IMR-90 (cell line): ENCODE measurements around the gene TET1. TPM values are rescaled to one million over a fixed set of nuclear protein-coding genes. Genes with fewer than 3 reads are reported as not detected.

Source experiments
- ATAC-seq: fragments of 200-7000 bp; cut with Tn5 transposase; 2 replicates; pipeline ENCODE4 v1.9.1; 2020; ENCODE audit warnings: low read depth, mild to moderate bottlenecking, moderate library complexity
- BruUV-seq: library from RNA; stranded (reverse); fragments of 400-500 nt; replicated peaks from 2 replicates; lab custom pipeline; 2021; lab: Mats Ljungman, UMichigan
- CTCF ChIA-PET: fragments of 300-600 bp; formaldehyde crosslinking; extraction: SDS; loops from one replicate; lab custom pipeline; 2021; ENCODE audit warnings: antibody characterized with exemption; lab: Yijun Ruan, JAX
- POLR2A ChIA-PET: fragments of 300-600 bp; sonication (Branson Sonifier 250); formaldehyde crosslinking; loops from one replicate; lab custom pipeline; 2022; ENCODE audit warnings: antibody characterized with exemption; ENCODE audit not compliant: unreplicated experiment; lab: Charles Lee
- DNase-seq: peaks from one replicate; pipeline ENCODE4 v3.0.0; 2013
- H2AFZ ChIP-seq: replicated peaks from 2 replicates; pipeline ENCODE3; 2013; ENCODE audit warnings: low read length, mild to moderate bottlenecking; ENCODE audit not compliant: poor library complexity
- H2AK5ac ChIP-seq: 2 replicates; pipeline ENCODE4 v1.6.1; 2013; ENCODE audit warnings: low read depth, low read length, inconsistent platforms
- H2AK9ac ChIP-seq: replicated peaks from 2 replicates; pipeline ENCODE3; 2013; ENCODE audit warnings: mild to moderate bottlenecking, low read depth, low read length, moderate library complexity; ENCODE audit not compliant: poor library complexity
- H2BK120ac ChIP-seq: 2 replicates; pipeline ENCODE4 v1.6.1; 2013; ENCODE audit warnings: low read depth, low read length, inconsistent platforms
- H2BK15ac ChIP-seq: 3 replicates; pipeline ENCODE4 v1.6.1; 2013; ENCODE audit warnings: low read depth, low read length, inconsistent platforms
- H2BK20ac ChIP-seq: 2 replicates; pipeline ENCODE4 v1.6.1; 2013; ENCODE audit warnings: low read depth, mild to moderate bottlenecking, inconsistent platforms, low read length, moderate library complexity
- H2BK5ac ChIP-seq: 2 replicates; pipeline ENCODE4 v1.6.1; 2013; ENCODE audit warnings: mild to moderate bottlenecking, low read depth, low read length, inconsistent platforms; ENCODE audit not compliant: poor library complexity, severe bottlenecking
- H3K14ac ChIP-seq: replicated peaks from 2 replicates; pipeline ENCODE4 v1.6.1; 2013; ENCODE audit warnings: low read depth, low read length, inconsistent platforms
- H3K18ac ChIP-seq: 2 replicates; pipeline ENCODE4 v1.6.1; 2013; ENCODE audit warnings: low read depth, low read length, control low read depth
- H3K23ac ChIP-seq: 2 replicates; pipeline ENCODE4 v1.6.1; 2013; ENCODE audit warnings: low read depth, low read length, inconsistent platforms
- H3K27ac ChIP-seq: 2 replicates; pipeline ENCODE4 v1.5.1; 2013; ENCODE audit warnings: mild to moderate bottlenecking, control low read depth, low read length; ENCODE audit not compliant: insufficient read depth
- H3K27me3 ChIP-seq: 2 replicates; pipeline ENCODE4 v1.6.1; 2013; ENCODE audit warnings: low read length; ENCODE audit not compliant: control insufficient read depth, insufficient read depth
- H3K36me3 ChIP-seq: 2 replicates; pipeline ENCODE4 v1.6.1; 2013; ENCODE audit warnings: low read length, mixed read lengths; ENCODE audit not compliant: control insufficient read depth, insufficient read depth
- H3K4ac ChIP-seq: 2 replicates; pipeline ENCODE4 v1.6.1; 2013; ENCODE audit warnings: low read depth, low read length, inconsistent platforms
- H3K4me1 ChIP-seq: 2 replicates; pipeline ENCODE4 v1.6.1; 2013; ENCODE audit warnings: low read length, mixed read lengths; ENCODE audit not compliant: control insufficient read depth, insufficient read depth
- H3K4me2 ChIP-seq: 2 replicates; pipeline ENCODE4 v1.6.1; 2013; ENCODE audit warnings: low read depth, mild to moderate bottlenecking, control low read depth, low read length, moderate library complexity
- H3K4me3 ChIP-seq: 2 replicates; pipeline ENCODE4 v1.5.1; 2013; ENCODE audit warnings: low read depth, mild to moderate bottlenecking, control low read depth, low read length, moderate library complexity; ENCODE audit not compliant: insufficient read depth
- H3K56ac ChIP-seq: 2 replicates; pipeline ENCODE4 v1.6.1; 2013; ENCODE audit warnings: low read length, inconsistent platforms; ENCODE audit not compliant: insufficient read depth; ENCODE audit errors: extremely low read depth
- H3K79me1 ChIP-seq, 2 experiments: 2 replicates each; pipeline ENCODE4 v1.6.1; 2013; ENCODE audit warnings: low read length in 2 of 2, inconsistent platforms in 1 of 2, low read depth in 1 of 2
- H3K9ac ChIP-seq: 2 replicates; pipeline ENCODE4 v1.6.1; 2013; ENCODE audit warnings: low read depth, low read length, control low read depth
- H3K9me1 ChIP-seq: 2 replicates; pipeline ENCODE4 v1.6.1; 2013; ENCODE audit warnings: low read length, inconsistent platforms; ENCODE audit not compliant: insufficient read depth
- H3K9me3 ChIP-seq: 2 replicates; pipeline ENCODE4 v1.6.1; 2013; ENCODE audit warnings: low read length; ENCODE audit not compliant: control insufficient read depth, insufficient read depth
- H4K20me1 ChIP-seq: 2 replicates; pipeline ENCODE4 v1.6.1; 2013; ENCODE audit warnings: low read length, inconsistent platforms; ENCODE audit not compliant: insufficient read depth
- H4K5ac ChIP-seq: 2 replicates; pipeline ENCODE4 v1.6.1; 2013; ENCODE audit warnings: mild to moderate bottlenecking, low read depth, low read length, control low read depth
- H4K8ac ChIP-seq, 2 experiments: 2 replicates each; pipeline ENCODE4 v1.6.1; 2013; ENCODE audit warnings: low read depth in 2 of 2, low read length in 2 of 2, control low read depth in 1 of 2, inconsistent platforms in 1 of 2
- H4K91ac ChIP-seq: 2 replicates; pipeline ENCODE4 v1.6.1; 2013; ENCODE audit warnings: low read depth, low read length, inconsistent platforms; ENCODE audit not compliant: insufficient read depth
- BHLHE40 ChIP-seq: fragments of 150-350 bp; IDR thresholded peaks from 2 replicates; pipeline ENCODE4 v1.6.1; 2016; ENCODE audit warnings: mild to moderate bottlenecking, low read depth, low read length
- POLR2A ChIP-seq: IDR thresholded peaks from 2 replicates; pipeline ENCODE4 v1.6.1; 2012; ENCODE audit warnings: mild to moderate bottlenecking, low read depth, low read length
- RCOR1 ChIP-seq: IDR thresholded peaks from 2 replicates; pipeline ENCODE4 v1.6.1; 2012; ENCODE audit warnings: mild to moderate bottlenecking, low read length, improper control_type of control experiment; ENCODE audit not compliant: insufficient replicate concordance
- WGBS, 2 experiments: methylation state at CpG; one replicate each; pipeline versions ENCODE4 v1.1.5 to v1.1.7; 2013; ENCODE audit warnings: missing lambda C conversion rate in 2 of 2; ENCODE audit not compliant: insufficient read length in 1 of 2; ENCODE audit errors: extremely low coverage in 2 of 2; 5-methylcytosine and 5-hydroxymethylcytosine counted together
- dilution Hi-C: fragments of 300-500 bp; cut with HindIII; formaldehyde crosslinking; loops from one replicate; pipeline ENCODE4 v1.14.3; 2018; ENCODE audit warnings: low sequenced_read_pairs; ENCODE audit not compliant: unreplicated experiment
- in situ Hi-C: fragments of 300-500 bp; cut with MboI; formaldehyde crosslinking; loops from 3 replicates; pipeline ENCODE4 v1.14.3; 2019; ENCODE audit warnings: low sequenced_read_pairs, inconsistent platforms, mixed read lengths
- intact Hi-C: fragments of 100-400 bp; cut with micrococcal nuclease; formaldehyde crosslinking; loops from 2 replicates; pipeline ENCODE4 v1.10.0; 2022
- polyA plus RNA-seq, 3 experiments: library from polyadenylated mRNA; depleted of rRNA; stranded (reverse); fragments of >200 nt; gene quantifications; 2 replicates each; pipeline ENCODE4 v1.2.3, GENCODE V29; 2012; ENCODE audit warnings: low replicate concordance in 1 of 3
- total RNA-seq: library from RNA; depleted of rRNA; stranded (reverse); fragments of >200 nt; gene quantifications from 2 replicates; pipeline ENCODE4 v1.2.3, GENCODE V29; 2012
- TF ChIP-seq, protein P1 (sequence below): fragments of 150-350 bp; IDR thresholded peaks from 2 replicates; pipeline ENCODE4 v1.6.1; 2016; ENCODE audit warnings: low read depth, mild to moderate bottlenecking, low read length, moderate library complexity, borderline replicate concordance

TET1 gene
- total and polyA plus RNA-seq, 2 of the 4 experiments (the other 2 are of a cell fraction): 1.0 to 4.3 TPM

DNA sequence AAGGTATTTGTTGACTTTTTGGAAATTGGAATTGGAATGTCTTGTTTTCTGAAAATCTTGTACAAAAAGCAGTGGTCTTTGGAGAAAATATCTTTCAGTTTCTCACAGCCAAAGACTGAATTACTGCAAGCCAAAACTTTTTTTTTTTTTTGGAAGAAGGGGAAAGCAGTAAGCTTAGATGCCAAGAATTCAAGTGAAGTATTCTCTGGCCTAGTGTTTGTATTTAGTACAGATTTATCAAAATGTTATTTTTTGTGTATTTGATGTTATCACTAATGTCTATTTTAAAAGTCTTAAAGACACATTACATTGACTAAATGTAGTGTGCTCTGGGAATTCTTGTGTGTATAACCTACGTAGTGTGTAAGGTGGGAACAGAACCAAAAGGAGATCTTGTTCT, 6.2 kb downstream of the TET1 start:
- no TSS peak for BruUV-seq
- no peaks in the 10 kb centered on the region for H4K20me1 ChIP-seq
- no peak for TF ChIP-seq POLR2A
- no peak for TF ChIP-seq BHLHE40
- TF ChIP-seq RCOR1: no peak
- TF ChIP-seq, protein P1, sequence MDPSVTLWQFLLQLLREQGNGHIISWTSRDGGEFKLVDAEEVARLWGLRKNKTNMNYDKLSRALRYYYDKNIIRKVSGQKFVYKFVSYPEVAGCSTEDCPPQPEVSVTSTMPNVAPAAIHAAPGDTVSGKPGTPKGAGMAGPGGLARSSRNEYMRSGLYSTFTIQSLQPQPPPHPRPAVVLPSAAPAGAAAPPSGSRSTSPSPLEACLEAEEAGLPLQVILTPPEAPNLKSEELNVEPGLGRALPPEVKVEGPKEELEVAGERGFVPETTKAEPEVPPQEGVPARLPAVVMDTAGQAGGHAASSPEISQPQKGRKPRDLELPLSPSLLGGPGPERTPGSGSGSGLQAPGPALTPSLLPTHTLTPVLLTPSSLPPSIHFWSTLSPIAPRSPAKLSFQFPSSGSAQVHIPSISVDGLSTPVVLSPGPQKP: no peak
- H3K9me1 ChIP-seq: no peaks in the 10 kb centered on the region; the same call in 1 of the 2 replicates
- no peak overlapping the region for H2AFZ ChIP-seq
- ChIA-PET POLR2A (no interaction called here), CTCF (no interaction called here)
- peaks cover 2% of the 10 kb centered on the region for H3K4me1 ChIP-seq
- DNase-seq: no peak
- no peak overlapping the region for H4K5ac ChIP-seq
- no peak overlapping the region for H2BK5ac ChIP-seq
- H3K14ac ChIP-seq: no peak overlapping the region
- peaks cover 14 to 54% of the 10 kb centered on the region in 2 experiments; a peak in 3 of 4 replicates for H3K79me1 ChIP-seq
- in situ Hi-C loops: no loop called here
- H2BK15ac ChIP-seq: no peak overlapping the region
- no CpG with 5 or more reads among the region's 1 CpG for WGBS, 2 experiments
- dilution Hi-C loops: no loop called here
- H2AK5ac ChIP-seq: no peak overlapping the region
- no peaks in the 10 kb centered on the region for H3K36me3 ChIP-seq
- no peak overlapping the region for H2AK9ac ChIP-seq
- H4K8ac ChIP-seq: no peak overlapping the region
- no peaks in the 10 kb centered on the region for H3K27me3 ChIP-seq
- no peaks in the 10 kb centered on the region for H3K9me3 ChIP-seq
- ATAC-seq: no peak
- H3K4me3 ChIP-seq: no peak overlapping the region
- H3K4me2 ChIP-seq: no peak overlapping the region
- H3K4ac ChIP-seq: no peak overlapping the region
- no peak overlapping the region for H3K27ac ChIP-seq
- no peak overlapping the region for H3K56ac ChIP-seq
- no peak overlapping the region for H3K9ac ChIP-seq
- no peak overlapping the region for H4K91ac ChIP-seq
- no peak overlapping the region for H2BK120ac ChIP-seq
- H2BK20ac ChIP-seq: no peak overlapping the region
- H3K18ac ChIP-seq: no peak overlapping the region
- intact Hi-C loops: no loop called here
- H3K23ac ChIP-seq: no peak overlapping the region
